ENCODE data around the gene ZNF385B.

- TF ChIP-seq POLR2A (IDR thresholded peaks at IDR 0.05) (no peak), CTCF (IDR thresholded peaks at IDR 0.05) (no peak)
Measured at GRCh38 chr2:179467111-179467510, 394.3 kb downstream of the ZNF385B start.
